Measurements from ENCODE around the gene STARD3NL.

STARD3NL gene

GRCh38 chr7:38185395-38186307 lies 7.6 kb downstream of the STARD3NL start:
- no peak for DNase-seq (ENCODE audit: low read depth, low spot score)

- DNase-seq (ENCODE audit: low read depth, low spot score), result no peak
Observed at GRCh38 chr7:38186593-38187314, 8.7 kb downstream of the STARD3NL start.

- DNase-seq (ENCODE audit: low read depth, low spot score), result no peak
Observed at GRCh38 chr7:38187794-38188440, 9.9 kb downstream of the STARD3NL start.

GRCh38 chr7:38189231-38189938 lies 11.3 kb downstream of the STARD3NL start:
- DNase-seq (ENCODE audit: low read depth, low spot score), result no peak

GRCh38 chr7:38190011-38190410 lies 12.0 kb downstream of the STARD3NL start:
- no peak for DNase-seq (ENCODE audit: low read depth, low spot score)

- no peak for DNase-seq (ENCODE audit: low read depth, low spot score)
Observed at GRCh38 chr7:38191791-38192190, 13.7 kb downstream of the STARD3NL start.

- DNase-seq (ENCODE audit: low read depth, low spot score), result no peak
Observed at GRCh38 chr7:38192327-38192726, 14.3 kb downstream of the STARD3NL start.

GRCh38 chr7:38195804-38196595 lies 18.0 kb downstream of the STARD3NL start:
- DNase-seq (ENCODE audit: low read depth, low spot score), result no peak

- DNase-seq (ENCODE audit: low read depth, low spot score), result no peak
Observed at GRCh38 chr7:38198366-38198765, 20.3 kb downstream of the STARD3NL start.

- DNase-seq (ENCODE audit: low read depth, low spot score), result no peak
Observed at GRCh38 chr7:38199154-38199553, 21.1 kb downstream of the STARD3NL start.

GRCh38 chr7:38199782-38200181 lies 21.7 kb downstream of the STARD3NL start:
- DNase-seq (ENCODE audit: low read depth, low spot score), result no peak

GRCh38 chr7:38206071-38206470 lies 28.0 kb downstream of the STARD3NL start:
- DNase-seq (ENCODE audit: low read depth, low spot score), result no peak

- no peak for DNase-seq (ENCODE audit: low read depth, low spot score)
Observed at GRCh38 chr7:38207843-38208242, 29.8 kb downstream of the STARD3NL start.

GRCh38 chr7:38211486-38211885 lies 33.4 kb downstream of the STARD3NL start:
- DNase-seq (ENCODE audit: low read depth, low spot score), result no peak

- DNase-seq (ENCODE audit: low read depth, low spot score), result no peak
Observed at GRCh38 chr7:38211940-38212339, 33.9 kb downstream of the STARD3NL start.

GRCh38 chr7:38215115-38215514 lies 37.1 kb downstream of the STARD3NL start:
- no peak for DNase-seq (ENCODE audit: low read depth, low spot score)

- DNase-seq (ENCODE audit: low read depth, low spot score), result peak; percentile 57
Observed at GRCh38 chr7:38215735-38216670, 38.0 kb downstream of the STARD3NL start.

- DNase-seq (ENCODE audit: low read depth, low spot score), result no peak
Observed at GRCh38 chr7:38217672-38218071, 39.6 kb downstream of the STARD3NL start.

- no peak for DNase-seq (ENCODE audit: low read depth, low spot score)
Observed at GRCh38 chr7:38220452-38220851, 42.4 kb downstream of the STARD3NL start.
